HL-60 (cell line): ENCODE results near the gene ANGPT4.

ENCODE experiments used
- DNase-seq, 2 experiments: peaks; one replicate each; pipeline ENCODE4 v3.0.0-alpha.2; 2010 to 2020; ENCODE audit warnings: low read depth in 1 of 2, low spot score in 1 of 2
- H3K27ac ChIP-seq: fragments of 250-450 bp; sonication (Bioruptor Pico); replicated peaks from 2 replicates; pipeline ENCODE4 v1.5.1; 2020; ENCODE audit warnings: mild to moderate bottlenecking, moderate library complexity
- H3K27me3 ChIP-seq: fragments of 250-450 bp; sonication (Bioruptor Pico); 2 replicates; pipeline ENCODE4 v1.5.1; 2021; ENCODE audit warnings: mild to moderate bottlenecking, moderate library complexity; ENCODE audit not compliant: insufficient read depth, poor library complexity, severe bottlenecking
- H3K4me3 ChIP-seq: replicated peaks from 2 replicates; pipeline ENCODE4 v1.5.1; 2011; ENCODE audit warnings: mild to moderate bottlenecking, control low read depth, low read length; ENCODE audit not compliant: insufficient read depth
- GABPA ChIP-seq: IDR thresholded peaks from 2 replicates; pipeline ENCODE4 v1.6.1; 2012; ENCODE audit warnings: low read depth
- POLR2AphosphoS5 ChIP-seq: IDR thresholded peaks from 2 replicates; pipeline ENCODE4 v1.6.1; 2012; ENCODE audit warnings: low read depth
- SPI1 ChIP-seq: IDR thresholded peaks from 2 replicates; pipeline ENCODE4 v1.6.1; 2012; ENCODE audit warnings: low read depth, mild to moderate bottlenecking, borderline replicate concordance
- TF ChIP-seq, protein P1 (sequence below): IDR thresholded peaks from one replicate; pipeline ENCODE4 v1.5.1; 2011; ENCODE audit warnings: low read length, control low read depth, inconsistent platforms; ENCODE audit not compliant: insufficient read depth
- TF ChIP-seq, protein P2 (sequence below): IDR thresholded peaks from 2 replicates; pipeline ENCODE4 v1.6.1; 2012; ENCODE audit warnings: low read depth; ENCODE audit not compliant: insufficient replicate concordance

Gene ANGPT4

DNA sequence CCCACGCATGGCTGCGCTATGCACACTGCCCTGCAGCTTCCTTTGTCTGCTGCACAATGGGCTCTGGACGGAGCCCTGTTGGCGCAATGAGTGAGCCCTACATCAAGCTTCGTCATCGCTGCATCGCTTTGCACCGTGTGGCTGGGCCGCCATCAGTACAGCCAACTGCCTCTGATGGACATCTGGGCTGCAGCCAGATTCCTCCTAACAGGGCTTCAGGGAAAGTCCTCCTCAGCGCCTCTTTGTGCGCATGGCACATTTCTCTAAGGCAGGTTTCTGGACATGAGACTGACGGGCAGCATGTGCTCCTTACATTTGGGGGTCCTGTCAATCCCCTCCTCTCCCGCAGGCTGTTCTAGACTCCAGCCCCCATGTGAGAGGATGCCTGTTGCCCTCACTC, 29.7 kb upstream of the ANGPT4 start:
- no peak overlapping the region for H3K4me3 ChIP-seq
- H3K27ac ChIP-seq: no peak overlapping the region
- TF ChIP-seq, protein P1, sequence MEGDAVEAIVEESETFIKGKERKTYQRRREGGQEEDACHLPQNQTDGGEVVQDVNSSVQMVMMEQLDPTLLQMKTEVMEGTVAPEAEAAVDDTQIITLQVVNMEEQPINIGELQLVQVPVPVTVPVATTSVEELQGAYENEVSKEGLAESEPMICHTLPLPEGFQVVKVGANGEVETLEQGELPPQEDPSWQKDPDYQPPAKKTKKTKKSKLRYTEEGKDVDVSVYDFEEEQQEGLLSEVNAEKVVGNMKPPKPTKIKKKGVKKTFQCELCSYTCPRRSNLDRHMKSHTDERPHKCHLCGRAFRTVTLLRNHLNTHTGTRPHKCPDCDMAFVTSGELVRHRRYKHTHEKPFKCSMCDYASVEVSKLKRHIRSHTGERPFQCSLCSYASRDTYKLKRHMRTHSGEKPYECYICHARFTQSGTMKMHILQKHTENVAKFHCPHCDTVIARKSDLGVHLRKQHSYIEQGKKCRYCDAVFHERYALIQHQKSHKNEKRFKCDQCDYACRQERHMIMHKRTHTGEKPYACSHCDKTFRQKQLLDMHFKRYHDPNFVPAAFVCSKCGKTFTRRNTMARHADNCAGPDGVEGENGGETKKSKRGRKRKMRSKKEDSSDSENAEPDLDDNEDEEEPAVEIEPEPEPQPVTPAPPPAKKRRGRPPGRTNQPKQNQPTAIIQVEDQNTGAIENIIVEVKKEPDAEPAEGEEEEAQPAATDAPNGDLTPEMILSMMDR: no peak
- TF ChIP-seq SPI1 (no peak), POLR2AphosphoS5 (no peak), GABPA (no peak)
- TF ChIP-seq, protein P2, sequence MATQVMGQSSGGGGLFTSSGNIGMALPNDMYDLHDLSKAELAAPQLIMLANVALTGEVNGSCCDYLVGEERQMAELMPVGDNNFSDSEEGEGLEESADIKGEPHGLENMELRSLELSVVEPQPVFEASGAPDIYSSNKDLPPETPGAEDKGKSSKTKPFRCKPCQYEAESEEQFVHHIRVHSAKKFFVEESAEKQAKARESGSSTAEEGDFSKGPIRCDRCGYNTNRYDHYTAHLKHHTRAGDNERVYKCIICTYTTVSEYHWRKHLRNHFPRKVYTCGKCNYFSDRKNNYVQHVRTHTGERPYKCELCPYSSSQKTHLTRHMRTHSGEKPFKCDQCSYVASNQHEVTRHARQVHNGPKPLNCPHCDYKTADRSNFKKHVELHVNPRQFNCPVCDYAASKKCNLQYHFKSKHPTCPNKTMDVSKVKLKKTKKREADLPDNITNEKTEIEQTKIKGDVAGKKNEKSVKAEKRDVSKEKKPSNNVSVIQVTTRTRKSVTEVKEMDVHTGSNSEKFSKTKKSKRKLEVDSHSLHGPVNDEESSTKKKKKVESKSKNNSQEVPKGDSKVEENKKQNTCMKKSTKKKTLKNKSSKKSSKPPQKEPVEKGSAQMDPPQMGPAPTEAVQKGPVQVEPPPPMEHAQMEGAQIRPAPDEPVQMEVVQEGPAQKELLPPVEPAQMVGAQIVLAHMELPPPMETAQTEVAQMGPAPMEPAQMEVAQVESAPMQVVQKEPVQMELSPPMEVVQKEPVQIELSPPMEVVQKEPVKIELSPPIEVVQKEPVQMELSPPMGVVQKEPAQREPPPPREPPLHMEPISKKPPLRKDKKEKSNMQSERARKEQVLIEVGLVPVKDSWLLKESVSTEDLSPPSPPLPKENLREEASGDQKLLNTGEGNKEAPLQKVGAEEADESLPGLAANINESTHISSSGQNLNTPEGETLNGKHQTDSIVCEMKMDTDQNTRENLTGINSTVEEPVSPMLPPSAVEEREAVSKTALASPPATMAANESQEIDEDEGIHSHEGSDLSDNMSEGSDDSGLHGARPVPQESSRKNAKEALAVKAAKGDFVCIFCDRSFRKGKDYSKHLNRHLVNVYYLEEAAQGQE: no peak
- no peak for DNase-seq
- H3K27me3 ChIP-seq: no peaks in the 10 kb centered on the region

DNA sequence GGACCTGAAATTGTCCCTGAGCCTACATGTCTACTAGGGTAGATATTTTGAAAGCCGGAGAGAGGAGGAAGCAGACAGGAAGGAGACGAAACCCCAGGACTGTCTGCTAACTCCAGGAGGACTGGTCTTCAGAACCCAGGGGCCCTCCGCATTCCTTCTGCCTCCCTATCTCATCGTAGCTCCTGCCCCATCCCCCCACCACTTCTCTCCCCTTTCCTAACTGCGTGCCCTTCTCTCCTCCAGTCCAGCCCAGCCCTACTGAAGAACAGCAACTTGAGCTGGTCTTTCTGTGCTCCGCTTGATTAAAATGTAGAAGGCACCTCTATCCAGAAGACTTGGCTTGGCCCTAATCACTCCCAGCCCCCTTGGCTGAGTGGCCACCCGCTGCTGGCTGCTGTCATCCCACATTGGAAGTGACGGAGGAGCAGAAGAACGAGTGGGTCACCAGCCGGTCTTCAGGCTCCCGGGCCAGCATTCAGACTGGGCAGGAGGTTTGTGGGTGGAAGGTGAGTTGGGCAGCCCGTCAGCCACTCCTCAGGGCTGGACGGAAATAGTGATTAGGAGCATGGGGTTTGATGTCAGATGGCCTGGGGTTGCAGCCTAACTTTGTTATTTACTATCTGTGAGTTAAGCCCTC, 28.8 kb upstream of the ANGPT4 start:
- no peak for DNase-seq
- no peaks in the 10 kb centered on the region for H3K27me3 ChIP-seq
- no peak overlapping the region for H3K27ac ChIP-seq
- H3K4me3 ChIP-seq: no peak overlapping the region
- TF ChIP-seq POLR2AphosphoS5: no peak
- TF ChIP-seq, protein P1: no peak
- TF ChIP-seq, protein P2: no peak

DNA sequence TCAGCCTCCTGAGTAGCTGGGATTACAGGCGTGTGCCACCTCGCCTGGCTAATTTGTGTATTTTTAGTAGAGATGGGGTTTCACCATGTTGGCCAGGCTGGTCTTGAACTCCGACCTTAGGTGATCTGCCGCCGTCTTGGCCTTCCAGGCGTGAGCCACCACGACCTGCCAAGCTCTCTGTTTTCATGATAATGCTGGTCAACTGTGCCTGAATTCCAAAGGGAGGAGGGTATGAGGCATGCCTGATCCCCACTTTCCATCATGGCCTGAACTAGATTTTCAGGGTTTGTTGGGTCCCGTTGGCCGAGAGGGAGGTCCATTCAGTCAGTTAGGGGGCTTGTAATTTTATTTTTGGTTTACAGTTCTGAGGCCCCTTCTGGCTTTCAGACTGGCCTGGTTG, 28.0 kb upstream of the ANGPT4 start:
- TF ChIP-seq GABPA (no peak), POLR2AphosphoS5 (no peak), SPI1 (no peak)
- TF ChIP-seq, protein P1: no peak
- TF ChIP-seq, protein P2: no peak
- H3K4me3 ChIP-seq: no peak overlapping the region
- DNase-seq: no peak
- no peaks in the 10 kb centered on the region for H3K27me3 ChIP-seq
- no peak overlapping the region for H3K27ac ChIP-seq
